IPS-20b (cell line): ENCODE measurements around the gene TNS1.
A peak's percentile ranks its signal among the peaks of the same experiment; 100 is the strongest.

Source experiments
- H3K27ac ChIP-seq: one replicate; pipeline ENCODE4 v1.5.1; 2013; ENCODE audit warnings: low read length
- H3K27me3 ChIP-seq: 2 replicates; pipeline ENCODE4 v1.6.1; 2013; ENCODE audit warnings: mild to moderate bottlenecking, low read length, inconsistent platforms; ENCODE audit not compliant: insufficient read depth
- H3K36me3 ChIP-seq: 2 replicates; pipeline ENCODE4 v1.6.1; 2013; ENCODE audit warnings: low read depth, mild to moderate bottlenecking, inconsistent platforms, low read length, moderate library complexity; ENCODE audit not compliant: insufficient read depth
- H3K4me1 ChIP-seq: 2 replicates; pipeline ENCODE4 v1.6.1; 2013; ENCODE audit warnings: mild to moderate bottlenecking, control low read depth, inconsistent platforms, low read length, moderate library complexity; ENCODE audit not compliant: insufficient read depth
- H3K4me3 ChIP-seq: 2 replicates; pipeline ENCODE4 v1.5.1; 2013; ENCODE audit warnings: mild to moderate bottlenecking, low read length, inconsistent platforms
- H3K9ac ChIP-seq: 2 replicates; pipeline ENCODE4 v1.6.1; 2013; ENCODE audit warnings: low read depth, mild to moderate bottlenecking, inconsistent platforms, low read length, moderate library complexity
- H3K9me3 ChIP-seq: 2 replicates; pipeline ENCODE4 v1.6.1; 2013; ENCODE audit warnings: mild to moderate bottlenecking, low read depth, low read length, inconsistent platforms; ENCODE audit not compliant: insufficient read depth

The TNS1 gene

GRCh38 chr2:218012284-218012683, 9.5 kb upstream of the TNS1 start:
- Histone ChIP-seq H3K9me3 (no peaks in the 10 kb centered on the region), H3K4me1 (peaks cover 8% of the 10 kb centered on the region; the same call in 1 of the 2 replicates), H3K27ac (no peak overlapping the region), H3K4me3 (no peak overlapping the region), H3K9ac (no peak overlapping the region), H3K27me3 (peaks cover 53% of the 10 kb centered on the region), H3K36me3 (no peaks in the 10 kb centered on the region)

GRCh38 chr2:218011653-218012040, 8.9 kb upstream of the TNS1 start:
- Histone ChIP-seq H3K4me3 (no peak overlapping the region), H3K27ac (no peak overlapping the region), H3K36me3 (no peaks in the 10 kb centered on the region), H3K4me1 (peaks cover 8% of the 10 kb centered on the region; the same call in 1 of the 2 replicates), H3K9me3 (no peaks in the 10 kb centered on the region), H3K27me3 (peaks cover 53% of the 10 kb centered on the region), H3K9ac (no peak overlapping the region)

GRCh38 chr2:218010984-218011652, 8.3 kb upstream of the TNS1 start:
- H3K27me3 ChIP-seq: peaks cover 53% of the 10 kb centered on the region
- H3K36me3 ChIP-seq: no peaks in the 10 kb centered on the region
- peaks cover 8% of the 10 kb centered on the region; the same call in 1 of the 2 replicates for H3K4me1 ChIP-seq
- no peak overlapping the region for H3K27ac ChIP-seq
- peak overlapping the region; percentile 72; the same call in 1 of the 2 replicates for H3K4me3 ChIP-seq
- no peaks in the 10 kb centered on the region for H3K9me3 ChIP-seq
- H3K9ac ChIP-seq: no peak overlapping the region

GRCh38 chr2:218010140-218010983, 7.6 kb upstream of the TNS1 start:
- H3K4me1 ChIP-seq: peaks cover 8% of the 10 kb centered on the region; the same call in 1 of the 2 replicates
- peak overlapping the region; percentile 72 for H3K4me3 ChIP-seq
- H3K36me3 ChIP-seq: no peaks in the 10 kb centered on the region
- H3K9me3 ChIP-seq: no peaks in the 10 kb centered on the region
- no peak overlapping the region for H3K9ac ChIP-seq
- peaks cover 53% of the 10 kb centered on the region for H3K27me3 ChIP-seq
- H3K27ac ChIP-seq: no peak overlapping the region

- Histone ChIP-seq H3K27ac (no peak overlapping the region), H3K36me3 (no peaks in the 10 kb centered on the region), H3K9me3 (no peaks in the 10 kb centered on the region), H3K4me3 (peak overlapping the region; percentile 72), H3K4me1 (peaks cover 8% of the 10 kb centered on the region; the same call in 1 of the 2 replicates), H3K27me3 (peaks cover 53% of the 10 kb centered on the region), H3K9ac (no peak overlapping the region)
Measured at GRCh38 chr2:218009765-218010139, 7.0 kb upstream of the TNS1 start.

GRCh38 chr2:218009231-218009630, 6.4 kb upstream of the TNS1 start:
- H3K4me1 ChIP-seq: peaks cover 8% of the 10 kb centered on the region; the same call in 1 of the 2 replicates
- H3K27ac ChIP-seq: no peak overlapping the region
- H3K4me3 ChIP-seq: peak overlapping the region; percentile 72
- H3K9ac ChIP-seq: no peak overlapping the region
- peaks cover 56% of the 10 kb centered on the region for H3K27me3 ChIP-seq
- no peaks in the 10 kb centered on the region for H3K36me3 ChIP-seq
- H3K9me3 ChIP-seq: no peaks in the 10 kb centered on the region

- H3K36me3 ChIP-seq: no peaks in the 10 kb centered on the region
- no peak overlapping the region for H3K4me3 ChIP-seq
- H3K4me1 ChIP-seq: peaks cover 9% of the 10 kb centered on the region; the same call in 1 of the 2 replicates
- peaks cover 56% of the 10 kb centered on the region for H3K27me3 ChIP-seq
- H3K9ac ChIP-seq: no peak overlapping the region
- no peak overlapping the region for H3K27ac ChIP-seq
- H3K9me3 ChIP-seq: no peaks in the 10 kb centered on the region
Measured at GRCh38 chr2:218008060-218009040, 5.6 kb upstream of the TNS1 start.

- Histone ChIP-seq H3K27ac (no peak overlapping the region), H3K9ac (no peak overlapping the region), H3K4me3 (no peak overlapping the region), H3K27me3 (peaks cover 45% of the 10 kb centered on the region), H3K4me1 (peaks cover 10% of the 10 kb centered on the region; the same call in 1 of the 2 replicates), H3K36me3 (no peaks in the 10 kb centered on the region), H3K9me3 (no peaks in the 10 kb centered on the region)
Measured at GRCh38 chr2:218006741-218007140, 3.9 kb upstream of the TNS1 start.

- H3K27me3 ChIP-seq: peaks cover 32% of the 10 kb centered on the region
- no peaks in the 10 kb centered on the region for H3K9me3 ChIP-seq
- peaks cover 4% of the 10 kb centered on the region; the same call in 1 of the 2 replicates for H3K4me1 ChIP-seq
- H3K9ac ChIP-seq: no peak overlapping the region
- no peaks in the 10 kb centered on the region for H3K36me3 ChIP-seq
- H3K27ac ChIP-seq: no peak overlapping the region
- no peak overlapping the region for H3K4me3 ChIP-seq
Measured at GRCh38 chr2:218005486-218005885, 2.7 kb upstream of the TNS1 start.

- H3K4me1 ChIP-seq: peaks cover 4% of the 10 kb centered on the region; the same call in 1 of the 2 replicates
- peaks cover 27% of the 10 kb centered on the region for H3K27me3 ChIP-seq
- no peak overlapping the region for H3K4me3 ChIP-seq
- H3K36me3 ChIP-seq: no peaks in the 10 kb centered on the region
- no peak overlapping the region for H3K27ac ChIP-seq
- H3K9ac ChIP-seq: no peak overlapping the region
- H3K9me3 ChIP-seq: no peaks in the 10 kb centered on the region
Measured at GRCh38 chr2:218005028-218005427, 2.2 kb upstream of the TNS1 start.

- H3K9ac ChIP-seq: no peak overlapping the region
- H3K27me3 ChIP-seq: peaks cover 17% of the 10 kb centered on the region
- no peak overlapping the region for H3K27ac ChIP-seq
- H3K4me3 ChIP-seq: no peak overlapping the region
- H3K4me1 ChIP-seq: peaks cover 3% of the 10 kb centered on the region; the same call in 1 of the 2 replicates
- H3K9me3 ChIP-seq: no peaks in the 10 kb centered on the region
- H3K36me3 ChIP-seq: no peaks in the 10 kb centered on the region
Measured at GRCh38 chr2:218003981-218004419, 1.2 kb upstream of the TNS1 start.
